Suprapubic skin (tissue), 4 donors: ENCODE measurements around the gene FOXL2. TPM values are rescaled to one million over a fixed set of nuclear protein-coding genes. Genes with fewer than 3 reads are reported as not detected.
A peak's percentile ranks its signal among the peaks of the same experiment; 100 is the strongest.

ENCODE experiments used
- DNase-seq, 2 donors: peaks; one replicate each; pipeline ENCODE4 v3.0.0-alpha.2; 2019; ENCODE audit warnings: low spot score in 2 of 2
- H3K27ac ChIP-seq: fragments of 200-600 bp; sonication (generic); one replicate; pipeline ENCODE4 v1.5.1; 2019
- H3K27me3 ChIP-seq: fragments of 200-600 bp; sonication (generic); one replicate; pipeline ENCODE4 v1.5.1; 2019
- H3K36me3 ChIP-seq: fragments of 200-600 bp; sonication (generic); one replicate; pipeline ENCODE4 v1.5.1; 2019
- H3K4me1 ChIP-seq: fragments of 200-600 bp; sonication (generic); one replicate; pipeline ENCODE4 v1.5.1; 2019
- H3K4me3 ChIP-seq: fragments of 200-600 bp; sonication (generic); one replicate; pipeline ENCODE4 v1.5.1; 2019; ENCODE audit warnings: mild to moderate bottlenecking
- H3K9me3 ChIP-seq: fragments of 200-600 bp; sonication (generic); one replicate; pipeline ENCODE4 v1.5.1; 2019
- EP300 ChIP-seq: sonication (generic); formaldehyde crosslinking; IDR thresholded peaks from one replicate; pipeline ENCODE4 v1.6.1; 2017; ENCODE audit warnings: antibody characterized with exemption
- POLR2A ChIP-seq, 2 donors: fragments of 450-650 bp; IDR thresholded peaks; one replicate each; pipeline ENCODE4 v1.6.1; 2017; ENCODE audit warnings: antibody characterized with exemption in 2 of 2, mild to moderate bottlenecking in 2 of 2, moderate library complexity in 2 of 2
- POLR2AphosphoS5 ChIP-seq, 3 donors: sonication (generic); formaldehyde crosslinking; IDR thresholded peaks; one replicate each; pipeline ENCODE4 v1.6.1; 2017; ENCODE audit warnings: antibody characterized with exemption in 3 of 3
- WGBS: methylation state at CpG from one replicate; pipeline ENCODE4 v1.1.5; 2018; 5-methylcytosine and 5-hydroxymethylcytosine counted together
- total RNA-seq, 4 donors: library from RNA; depleted of rRNA; stranded (reverse); fragments of >200 nt; gene quantifications; one replicate each; pipeline ENCODE4 v1.1.0, GENCODE V29; 2016
- TF ChIP-seq, protein P1 (sequence below), 2 donors: fragments of 200-600 bp in 1 of 2; fragments of 450-650 bp in 1 of 2; sonication (generic) in 1 of 2; IDR thresholded peaks; one replicate each; pipeline ENCODE4 v1.5.1; 2016 to 2019; ENCODE audit warnings: antibody characterized with exemption in 2 of 2, mild to moderate bottlenecking in 1 of 2, moderate library complexity in 1 of 2

FOXL2 gene
- total RNA-seq, 4 donors from 2014 or later: 0.30 TPM; not detected in 3

DNA sequence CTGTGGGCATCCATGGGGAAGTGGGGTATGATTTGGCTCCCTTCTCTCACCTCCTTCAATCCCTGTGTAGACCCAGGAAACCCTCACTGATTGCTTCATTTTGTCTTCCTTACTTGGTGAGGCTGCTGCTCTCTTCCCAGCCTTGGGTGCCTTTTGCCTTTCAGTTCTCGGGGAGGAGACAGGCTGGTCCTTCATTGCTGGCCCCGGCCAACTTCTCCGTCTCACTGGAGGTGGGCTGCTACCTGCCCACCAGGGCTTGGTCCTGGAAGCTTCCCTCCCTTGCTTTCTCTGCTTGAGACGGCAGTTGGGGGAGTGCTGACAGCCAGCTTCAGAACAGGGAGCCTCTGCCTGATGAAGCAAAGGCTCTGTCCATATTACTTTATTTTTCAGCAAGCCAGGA lies 4.7 kb downstream of the FOXL2 start:
- 72% methylated on average over 2 of the region's 4 CpGs for WGBS
- H3K36me3 ChIP-seq: no peaks in the 10 kb centered on the region
- no peak overlapping the region for H3K4me3 ChIP-seq
- TF ChIP-seq, protein P1, sequence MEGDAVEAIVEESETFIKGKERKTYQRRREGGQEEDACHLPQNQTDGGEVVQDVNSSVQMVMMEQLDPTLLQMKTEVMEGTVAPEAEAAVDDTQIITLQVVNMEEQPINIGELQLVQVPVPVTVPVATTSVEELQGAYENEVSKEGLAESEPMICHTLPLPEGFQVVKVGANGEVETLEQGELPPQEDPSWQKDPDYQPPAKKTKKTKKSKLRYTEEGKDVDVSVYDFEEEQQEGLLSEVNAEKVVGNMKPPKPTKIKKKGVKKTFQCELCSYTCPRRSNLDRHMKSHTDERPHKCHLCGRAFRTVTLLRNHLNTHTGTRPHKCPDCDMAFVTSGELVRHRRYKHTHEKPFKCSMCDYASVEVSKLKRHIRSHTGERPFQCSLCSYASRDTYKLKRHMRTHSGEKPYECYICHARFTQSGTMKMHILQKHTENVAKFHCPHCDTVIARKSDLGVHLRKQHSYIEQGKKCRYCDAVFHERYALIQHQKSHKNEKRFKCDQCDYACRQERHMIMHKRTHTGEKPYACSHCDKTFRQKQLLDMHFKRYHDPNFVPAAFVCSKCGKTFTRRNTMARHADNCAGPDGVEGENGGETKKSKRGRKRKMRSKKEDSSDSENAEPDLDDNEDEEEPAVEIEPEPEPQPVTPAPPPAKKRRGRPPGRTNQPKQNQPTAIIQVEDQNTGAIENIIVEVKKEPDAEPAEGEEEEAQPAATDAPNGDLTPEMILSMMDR (IDR thresholded peaks at IDR 0.05): no peak
- no peak for TF ChIP-seq EP300
- no peak for TF ChIP-seq POLR2A (IDR thresholded peaks at IDR 0.05)
- TF ChIP-seq POLR2AphosphoS5 (IDR thresholded peaks at IDR 0.05): no peak
- no peaks in the 10 kb centered on the region for H3K9me3 ChIP-seq
- peaks cover 58% of the 10 kb centered on the region for H3K4me1 ChIP-seq
- peaks cover 100% of the 10 kb centered on the region for H3K27me3 ChIP-seq
- no peak overlapping the region for H3K27ac ChIP-seq
- DNase-seq: no peak

DNA sequence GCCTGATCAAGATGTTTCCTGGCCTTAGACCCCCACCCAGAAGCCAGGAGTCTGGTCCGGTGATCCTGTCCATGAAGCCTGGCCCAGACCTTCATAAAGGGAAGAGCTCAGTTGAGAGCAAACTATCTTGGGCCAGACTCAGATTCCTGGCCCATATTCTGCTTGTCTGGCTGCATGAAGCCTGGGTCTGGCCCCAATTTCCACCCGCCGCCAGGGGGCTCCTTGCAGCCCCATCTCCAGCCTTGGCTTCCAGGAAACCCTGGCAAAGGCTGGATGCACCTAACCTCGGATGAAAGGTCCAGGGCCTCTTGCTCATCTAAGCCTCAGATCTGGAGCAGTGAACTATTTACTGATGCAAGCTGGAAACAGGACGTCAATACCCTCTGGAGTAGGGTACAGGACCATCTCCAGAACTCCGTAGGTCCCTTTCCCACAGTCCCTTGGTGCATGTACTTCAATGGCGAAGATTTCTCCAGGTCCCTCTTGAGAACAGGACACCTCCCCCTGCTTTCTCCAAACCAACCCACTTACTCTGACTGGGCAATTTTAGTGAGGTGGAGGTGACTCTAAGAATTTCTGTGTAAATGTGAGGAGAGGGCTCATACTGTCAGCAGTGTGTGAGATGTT lies 5.6 kb downstream of the FOXL2 start:
- Histone ChIP-seq H3K4me3 (no peak overlapping the region), H3K27ac (no peak overlapping the region), H3K27me3 (peaks cover 100% of the 10 kb centered on the region), H3K36me3 (no peaks in the 10 kb centered on the region), H3K4me1 (peaks cover 58% of the 10 kb centered on the region), H3K9me3 (no peaks in the 10 kb centered on the region)
- WGBS: 61% methylated on average over 6 of the region's 7 CpGs
- no peak for TF ChIP-seq POLR2AphosphoS5 (IDR thresholded peaks at IDR 0.05)
- TF ChIP-seq, protein P1 (IDR thresholded peaks at IDR 0.05): peak in 1 of 2 donors; percentile 22
- no peak for TF ChIP-seq POLR2A (IDR thresholded peaks at IDR 0.05)
- TF ChIP-seq EP300: no peak
- DNase-seq: no peak

DNA sequence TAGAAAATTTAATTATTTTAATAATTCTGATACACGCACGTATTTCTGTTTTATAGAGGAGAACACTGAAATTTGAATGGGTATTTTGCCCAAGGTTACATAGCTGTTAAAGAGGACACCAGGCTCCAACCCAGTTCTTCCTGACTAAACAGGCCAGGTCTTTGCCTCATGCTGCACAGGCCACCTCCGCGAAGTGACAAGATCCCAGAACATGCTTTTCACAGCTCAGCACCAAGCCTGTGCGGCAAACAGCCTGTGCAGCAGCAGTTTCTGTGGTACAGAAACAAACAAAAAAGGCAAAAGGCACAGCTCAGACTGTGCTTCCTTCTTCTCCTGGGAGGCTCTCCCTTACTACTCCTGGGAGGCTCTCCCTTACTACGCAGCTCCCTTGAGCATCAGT lies 6.5 kb downstream of the FOXL2 start:
- no peak for DNase-seq
- no peaks in the 10 kb centered on the region for H3K9me3 ChIP-seq
- peaks cover 57% of the 10 kb centered on the region for H3K4me1 ChIP-seq
- no peak overlapping the region for H3K27ac ChIP-seq
- no peak overlapping the region for H3K4me3 ChIP-seq
- no peaks in the 10 kb centered on the region for H3K36me3 ChIP-seq
- H3K27me3 ChIP-seq: peaks cover 99% of the 10 kb centered on the region
- WGBS: 81% methylated on average over 6 of the region's 6 CpGs
- TF ChIP-seq POLR2AphosphoS5 (IDR thresholded peaks at IDR 0.05) (no peak), EP300 (no peak), POLR2A (IDR thresholded peaks at IDR 0.05) (no peak)
- TF ChIP-seq, protein P1 (IDR thresholded peaks at IDR 0.05): no peak

DNA sequence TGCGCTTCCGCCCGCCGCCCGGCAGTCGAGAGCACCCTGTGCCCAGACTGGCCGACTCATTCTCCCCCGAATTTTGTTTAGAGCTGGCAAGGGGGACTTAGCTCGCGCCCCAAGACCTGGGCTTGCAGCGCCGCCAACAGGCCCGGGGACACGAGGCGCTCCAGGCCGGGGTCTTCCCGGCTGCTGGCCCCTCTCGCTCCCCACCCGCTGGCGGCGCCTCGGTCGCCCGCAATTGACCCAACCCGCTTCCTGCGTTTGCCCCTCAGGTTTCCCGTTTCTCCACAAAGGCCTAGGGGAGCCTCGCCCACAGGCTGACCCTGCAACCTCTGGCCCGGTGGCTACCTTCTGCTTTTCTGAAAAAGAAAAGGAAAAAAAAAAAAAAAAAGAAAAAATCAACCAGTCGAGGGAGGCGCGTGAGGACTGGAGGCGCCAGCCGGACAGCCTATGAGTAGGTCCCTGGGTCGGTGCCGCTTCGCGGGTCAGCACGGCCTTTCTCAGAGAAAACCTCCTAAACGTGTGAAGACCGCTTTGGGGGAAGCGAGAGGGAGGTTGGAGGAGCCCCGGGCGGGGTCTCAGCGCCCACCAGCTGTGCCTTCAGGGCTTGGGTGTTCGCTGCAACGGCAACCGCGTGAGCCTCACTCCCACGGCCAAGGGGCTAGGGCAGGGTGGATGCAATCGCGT lies 7.2 kb downstream of the FOXL2 start:
- Histone ChIP-seq H3K4me1 (peaks cover 50% of the 10 kb centered on the region), H3K27me3 (peaks cover 92% of the 10 kb centered on the region), H3K9me3 (no peaks in the 10 kb centered on the region), H3K27ac (no peak overlapping the region), H3K36me3 (no peaks in the 10 kb centered on the region), H3K4me3 (no peak overlapping the region)
- 21% methylated on average over 52 of the region's 52 CpGs for WGBS
- TF ChIP-seq POLR2A (IDR thresholded peaks at IDR 0.05) (no peak), EP300 (no peak), POLR2AphosphoS5 (IDR thresholded peaks at IDR 0.05) (no peak)
- TF ChIP-seq, protein P1 (IDR thresholded peaks at IDR 0.05): no peak
- DNase-seq: no peak

DNA sequence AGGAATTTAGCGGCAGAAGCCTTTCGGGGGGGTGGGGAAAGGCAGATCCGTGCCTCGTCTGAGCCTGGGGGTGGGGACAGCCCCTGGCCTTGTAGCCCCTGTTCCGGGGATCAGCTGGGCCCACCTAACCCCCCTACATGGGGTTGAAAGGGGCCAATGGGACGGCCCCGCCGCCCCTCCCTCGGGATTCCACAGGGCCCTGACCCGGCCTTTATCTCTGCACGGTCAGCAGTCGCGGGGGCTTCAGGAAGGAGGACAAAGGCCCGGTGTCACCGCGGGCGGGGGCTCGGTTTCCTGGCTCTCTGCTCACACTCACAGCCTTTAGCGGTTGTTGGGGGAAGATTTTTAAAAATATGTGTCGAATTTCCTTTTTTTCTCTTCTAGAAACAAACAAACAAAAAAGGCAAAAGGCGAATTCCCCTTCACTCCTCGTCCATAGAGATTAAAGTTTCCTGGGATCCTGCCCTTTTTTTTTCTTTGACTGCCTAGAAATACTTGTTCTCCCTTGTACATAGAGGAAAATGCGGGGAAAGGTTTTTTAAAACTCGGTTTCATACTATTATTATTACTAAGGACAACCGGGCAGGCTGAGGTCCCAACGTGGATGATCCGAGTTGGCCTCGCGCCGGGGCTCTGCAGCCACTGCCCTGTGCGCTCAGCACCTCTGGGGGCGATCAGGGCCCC lies 7.9 kb downstream of the FOXL2 start:
- no peaks in the 10 kb centered on the region for H3K9me3 ChIP-seq
- TF ChIP-seq POLR2AphosphoS5 (IDR thresholded peaks at IDR 0.05): no peak
- no peak for TF ChIP-seq POLR2A (IDR thresholded peaks at IDR 0.05)
- TF ChIP-seq EP300: no peak
- TF ChIP-seq, protein P1 (IDR thresholded peaks at IDR 0.05): no peak
- H3K27ac ChIP-seq: no peak overlapping the region
- no peak for DNase-seq
- no peaks in the 10 kb centered on the region for H3K36me3 ChIP-seq
- WGBS: 13% methylated on average over 22 of the region's 32 CpGs
- peaks cover 45% of the 10 kb centered on the region for H3K4me1 ChIP-seq
- H3K4me3 ChIP-seq: no peak overlapping the region
- H3K27me3 ChIP-seq: peaks cover 85% of the 10 kb centered on the region
